Measurements from ENCODE around the gene TM6SF1.
"Not testable (repeated sequence)": the region's sequence is repeated elsewhere in the genome, so short reads cannot be mapped to it uniquely, and the experiment has no call there.

Gene TM6SF1

DNA sequence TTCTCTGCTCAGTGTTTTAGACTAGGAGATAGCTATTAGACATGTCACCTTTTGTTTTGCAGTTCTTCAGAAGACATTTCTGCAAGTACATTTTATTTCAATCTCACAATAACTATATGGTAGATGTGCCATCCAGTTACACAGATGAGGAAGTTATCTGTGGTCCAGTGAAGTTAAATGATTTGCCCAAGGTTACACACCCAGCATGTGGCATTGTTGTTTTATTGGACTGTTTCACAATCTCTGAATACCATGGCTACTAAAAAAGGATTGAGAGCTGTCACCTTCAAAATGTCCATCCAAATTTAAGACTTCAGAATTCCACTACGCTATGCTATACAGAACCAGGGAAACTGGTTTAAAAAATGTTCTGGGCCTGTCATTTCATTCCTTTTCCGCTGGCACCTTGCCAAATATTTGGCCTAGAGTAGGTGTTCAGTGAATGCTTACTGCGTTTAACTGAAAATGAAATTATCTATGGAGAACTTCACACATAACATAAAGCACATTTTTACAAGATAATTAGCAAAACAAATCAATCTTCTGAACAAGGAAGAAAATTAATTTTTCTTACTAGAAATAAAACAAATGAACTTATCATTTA, 20.2 kb downstream of the TM6SF1 start:
- H3K4me3 Mint-ChIP-seq = no peak overlapping the region
- no peak overlapping the region for H3K27ac Mint-ChIP-seq
- H3K36me3 Mint-ChIP-seq (ENCODE audit: low read depth) = peaks cover 18% of the 10 kb centered on the region
- no peaks in the 10 kb centered on the region for H3K9me3 Mint-ChIP-seq
- TF ChIP-seq CTCF (IDR thresholded peaks at IDR 0.05; ENCODE audit: unreplicated experiment in 3 of 3) = no peak
- no peaks in the 10 kb centered on the region for H3K4me1 Mint-ChIP-seq
- no peaks in the 10 kb centered on the region for H3K27me3 Mint-ChIP-seq (ENCODE audit: low read depth)

- no peak overlapping the region for H3K27ac Mint-ChIP-seq
- H3K9me3 Mint-ChIP-seq = no peaks in the 10 kb centered on the region
- H3K27me3 Mint-ChIP-seq (ENCODE audit: low read depth) = no peaks in the 10 kb centered on the region
- H3K4me3 Mint-ChIP-seq = no peak overlapping the region
- no peak for TF ChIP-seq CTCF (IDR thresholded peaks at IDR 0.05; ENCODE audit: unreplicated experiment in 3 of 3)
- H3K4me1 Mint-ChIP-seq = no peaks in the 10 kb centered on the region
- H3K36me3 Mint-ChIP-seq (ENCODE audit: low read depth) = peaks cover 21% of the 10 kb centered on the region
Measured at GRCh38 chr15:83129791-83130190, 22.3 kb downstream of the TM6SF1 start.

GRCh38 chr15:83132861-83133523, 25.5 kb downstream of the TM6SF1 start:
- H3K27me3 Mint-ChIP-seq (ENCODE audit: low read depth) = no peaks in the 10 kb centered on the region
- no peak overlapping the region for H3K4me3 Mint-ChIP-seq
- peaks cover 34% of the 10 kb centered on the region for H3K36me3 Mint-ChIP-seq (ENCODE audit: low read depth)
- H3K9me3 Mint-ChIP-seq = no peaks in the 10 kb centered on the region
- no peaks in the 10 kb centered on the region for H3K4me1 Mint-ChIP-seq
- H3K27ac Mint-ChIP-seq = no peak overlapping the region
- TF ChIP-seq CTCF (IDR thresholded peaks at IDR 0.05; ENCODE audit: unreplicated experiment in 3 of 3) = no peak

DNA sequence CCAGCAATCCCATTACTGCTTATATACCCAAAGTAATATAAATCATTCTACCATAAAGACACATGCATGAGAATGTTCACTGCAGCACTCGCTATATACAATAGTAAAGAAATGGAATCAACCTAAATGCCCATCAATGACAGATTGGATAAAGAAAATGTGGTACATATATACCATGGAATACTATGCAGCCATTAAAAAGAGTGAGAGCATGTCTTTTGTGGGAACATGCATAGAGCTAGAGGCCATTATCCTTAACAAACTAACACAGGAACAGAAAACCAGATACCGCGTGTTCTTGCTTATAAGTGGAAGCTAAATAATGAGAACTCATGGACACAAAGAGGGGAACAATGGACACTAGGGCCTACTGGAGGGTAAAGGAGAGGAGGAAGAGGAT, 34.7 kb downstream of the TM6SF1 start:
- H3K4me1 Mint-ChIP-seq; H3K9me3 Mint-ChIP-seq; H3K27me3 Mint-ChIP-seq (ENCODE audit: low read depth); H3K27ac Mint-ChIP-seq; H3K4me3 Mint-ChIP-seq: not testable (repeated sequence)
- H3K36me3 Mint-ChIP-seq (ENCODE audit: low read depth) = peaks cover 66% of the 10 kb centered on the region

DNA sequence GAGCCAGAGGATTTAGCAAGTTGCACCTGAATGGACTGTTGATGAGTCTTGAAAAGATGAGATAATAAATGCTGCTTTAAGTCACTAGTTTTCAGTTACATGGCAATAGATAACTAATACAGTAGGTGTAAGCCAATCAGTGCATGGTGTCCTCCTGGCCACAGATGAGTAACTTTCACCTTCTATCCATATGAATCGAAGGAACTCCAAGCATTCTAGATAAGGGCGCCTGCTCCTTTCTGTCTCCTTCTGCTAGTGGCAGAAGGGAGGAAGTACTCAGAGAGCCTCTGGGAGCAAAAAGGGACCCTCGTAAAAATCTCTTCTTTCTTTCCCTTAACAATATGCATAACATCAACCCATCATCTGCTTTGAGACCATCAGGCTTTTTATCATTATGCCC, 37.3 kb downstream of the TM6SF1 start:
- Mint-ChIP-seq H3K4me3 (no peak overlapping the region), H3K36me3 (ENCODE audit: low read depth) (peaks cover 76% of the 10 kb centered on the region), H3K27ac (no peak overlapping the region), H3K27me3 (ENCODE audit: low read depth) (no peaks in the 10 kb centered on the region), H3K9me3 (peaks cover 3% of the 10 kb centered on the region), H3K4me1 (no peaks in the 10 kb centered on the region)
- no peak for TF ChIP-seq CTCF (IDR thresholded peaks at IDR 0.05; ENCODE audit: unreplicated experiment in 3 of 3)

DNA sequence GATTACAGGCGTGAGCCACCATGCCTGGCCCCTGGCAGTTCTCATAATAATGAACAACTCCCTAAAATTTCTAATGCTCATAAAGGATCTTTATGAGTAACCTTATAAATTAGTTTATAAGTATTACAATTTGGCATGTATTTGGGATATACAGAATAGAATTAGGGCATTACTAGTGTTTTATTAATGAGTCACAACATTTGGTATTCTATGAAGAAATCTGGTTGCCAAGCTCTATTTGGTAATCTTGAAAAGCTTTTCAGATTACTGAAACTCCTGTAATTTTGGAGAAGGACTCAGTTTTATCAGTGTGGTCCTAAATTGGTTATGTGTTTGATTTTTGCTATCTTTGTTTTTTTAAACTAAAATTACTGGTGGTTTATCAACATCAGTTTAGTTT, 45.8 kb downstream of the TM6SF1 start:
- Mint-ChIP-seq H3K27ac (no peak overlapping the region), H3K36me3 (ENCODE audit: low read depth) (peaks cover 57% of the 10 kb centered on the region), H3K4me3 (no peak overlapping the region), H3K9me3 (no peaks in the 10 kb centered on the region), H3K4me1 (no peaks in the 10 kb centered on the region), H3K27me3 (ENCODE audit: low read depth) (no peaks in the 10 kb centered on the region)
- TF ChIP-seq CTCF (IDR thresholded peaks at IDR 0.05; ENCODE audit: unreplicated experiment in 3 of 3) = no peak
